ENCODE measurements around the gene PYROXD2. TPM values are rescaled to one million over a fixed set of nuclear protein-coding genes. Genes with fewer than 3 reads are reported as not detected.
"Not testable (repeated sequence)": the region's sequence is repeated elsewhere in the genome, so short reads cannot be mapped to it uniquely, and the experiment has no call there.

The PYROXD2 gene
- polyA plus RNA-seq, 12 donors: 8.1 to 24.8 (median 13.7) TPM; not detected in 2

DNA sequence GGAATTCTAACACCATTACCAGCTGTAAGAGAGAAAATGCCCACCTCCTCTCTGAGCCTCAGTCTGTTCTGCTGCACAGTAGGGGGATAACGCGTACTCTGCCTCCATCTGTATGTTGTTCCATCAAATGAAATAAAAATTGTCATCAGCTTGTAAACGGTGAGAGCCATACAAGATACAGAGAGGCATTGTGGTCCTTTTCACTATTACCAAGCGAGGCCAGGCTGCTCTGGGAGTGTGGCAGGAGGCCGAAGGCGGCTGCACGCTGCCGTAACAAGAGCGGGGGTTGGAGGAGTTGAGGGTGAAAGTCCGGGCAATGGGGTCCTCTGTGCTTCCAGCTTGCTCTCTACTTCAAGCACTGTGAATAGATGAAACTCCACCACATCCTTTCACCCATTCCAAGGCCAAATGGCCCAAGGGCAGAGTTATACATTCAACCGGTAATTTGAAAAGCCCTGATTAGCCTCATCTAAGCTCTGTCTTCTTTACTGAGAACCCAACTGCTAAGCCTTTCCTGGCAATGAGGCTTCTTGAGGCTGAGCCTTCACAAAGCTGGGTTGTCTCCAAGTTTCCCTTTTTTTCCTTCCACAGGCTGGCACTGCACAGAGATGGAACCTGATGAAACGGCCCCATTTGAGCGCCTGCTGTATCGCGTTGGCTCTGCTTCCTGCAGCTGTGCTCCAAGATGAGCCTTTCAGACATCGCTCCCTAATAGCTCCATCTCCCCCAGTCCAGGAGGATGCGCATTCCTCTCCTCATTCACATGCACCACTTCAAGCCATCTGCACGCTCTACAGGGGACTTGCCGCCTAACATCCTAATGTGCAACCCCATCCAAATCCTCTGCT is 47.2 kb downstream of the PYROXD2 start:
- no peak for DNase-seq

DNA sequence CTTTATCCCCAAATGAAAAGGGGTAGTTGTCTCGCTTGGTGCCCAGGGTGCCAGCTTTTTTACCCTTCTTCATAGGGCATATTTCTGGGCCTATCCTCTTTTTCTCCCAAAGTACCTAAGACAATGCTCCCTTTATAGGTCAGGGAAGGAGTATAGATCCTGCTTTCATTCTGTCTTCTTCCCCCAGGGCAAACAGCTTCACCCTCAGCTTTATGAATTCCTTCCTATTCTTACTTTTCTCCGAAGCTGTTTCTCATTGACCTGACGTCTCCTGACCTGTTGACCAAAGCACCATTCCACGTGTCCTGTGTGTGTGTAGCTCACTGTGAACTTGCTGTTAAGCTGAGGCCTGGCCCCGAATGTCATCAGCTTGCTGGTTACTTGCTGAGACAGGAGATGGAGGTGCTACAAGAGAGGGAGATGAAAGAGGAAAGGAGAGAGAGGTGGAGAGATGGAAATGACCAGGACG is 48.9 kb downstream of the PYROXD2 start:
- DNase-seq: no peak

DNA sequence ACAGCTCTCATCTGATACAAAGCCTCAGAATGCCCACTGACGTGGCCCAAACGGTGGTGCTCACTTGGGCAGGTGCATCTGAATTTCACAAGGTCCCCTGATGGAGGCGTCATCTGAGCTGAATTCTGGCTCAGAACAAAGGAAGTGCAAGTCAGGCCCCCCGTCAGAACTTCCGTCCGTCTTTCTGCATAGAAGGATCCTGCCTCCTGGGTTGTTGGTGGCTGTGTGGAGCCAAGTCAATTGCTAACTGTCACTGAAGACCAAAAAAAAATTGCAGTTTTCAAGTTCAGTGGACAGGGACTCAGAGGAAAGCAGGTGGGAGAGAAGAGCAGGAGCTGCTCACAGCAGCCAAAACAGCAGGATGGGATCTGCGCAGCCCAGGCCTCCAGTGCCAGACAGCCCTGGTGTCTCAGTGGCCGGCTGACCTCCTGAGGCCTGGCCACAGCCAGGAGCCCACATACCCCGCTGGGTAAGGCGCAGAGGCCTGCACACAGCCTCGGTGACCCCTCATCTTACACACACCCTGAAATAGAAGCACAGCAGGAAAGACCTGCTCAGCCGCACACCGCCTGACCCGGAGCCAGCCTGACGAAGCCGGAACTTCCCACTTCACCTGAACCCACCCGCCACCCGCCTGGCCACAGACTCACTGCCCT is 49.4 kb downstream of the PYROXD2 start:
- no peak for DNase-seq

DNA sequence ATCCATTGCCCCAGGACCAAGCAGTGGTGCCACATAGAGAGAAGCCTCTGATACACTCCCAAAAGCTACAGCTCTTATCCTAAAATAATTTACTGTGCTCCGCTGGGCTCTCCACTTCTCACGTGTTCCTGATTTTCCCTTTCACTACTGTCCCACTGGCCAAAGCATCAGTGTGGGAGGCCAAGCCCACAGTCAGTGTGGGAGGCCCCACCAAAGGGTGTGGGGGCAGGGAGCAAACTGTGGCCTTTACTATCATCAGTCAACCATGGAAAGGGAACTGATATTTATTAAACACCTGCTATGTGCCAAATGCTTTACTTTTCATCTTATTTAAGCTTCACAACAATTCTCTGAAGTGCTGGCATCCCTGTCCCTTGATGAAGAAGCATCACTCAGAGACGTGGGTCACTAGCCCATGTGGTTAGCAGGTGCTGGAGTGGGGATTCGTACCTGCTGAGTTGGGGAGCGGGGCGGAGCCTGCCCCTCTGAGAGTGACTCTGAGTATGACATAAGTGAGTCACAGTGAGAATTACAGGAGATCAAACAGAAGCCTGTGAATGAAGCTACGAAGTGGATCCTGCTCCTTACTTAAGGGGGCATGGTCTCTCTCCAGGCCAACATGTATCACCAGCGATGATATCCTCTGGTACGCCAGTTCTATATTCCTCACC is 50.4 kb downstream of the PYROXD2 start:
- DNase-seq: no peak

DNA sequence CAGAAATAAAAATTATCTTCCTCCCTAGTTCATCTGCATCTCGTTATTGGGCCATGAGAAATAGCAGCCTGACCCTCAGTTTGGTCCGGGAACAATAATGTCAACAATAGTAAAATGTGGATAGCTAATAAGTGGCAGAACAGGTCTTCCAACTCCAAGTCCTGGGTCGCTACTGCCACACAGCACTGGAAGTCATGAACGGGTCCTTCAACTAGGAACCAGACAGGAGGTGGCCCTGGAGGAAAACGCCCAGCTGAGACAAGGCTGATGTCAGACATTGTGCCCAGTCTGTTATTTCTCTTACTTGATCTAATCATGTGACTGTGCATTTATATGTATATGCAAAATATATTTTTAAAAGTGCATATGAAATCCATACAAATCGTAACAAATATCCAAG is 51.8 kb downstream of the PYROXD2 start:
- DNase-seq: no peak

DNA sequence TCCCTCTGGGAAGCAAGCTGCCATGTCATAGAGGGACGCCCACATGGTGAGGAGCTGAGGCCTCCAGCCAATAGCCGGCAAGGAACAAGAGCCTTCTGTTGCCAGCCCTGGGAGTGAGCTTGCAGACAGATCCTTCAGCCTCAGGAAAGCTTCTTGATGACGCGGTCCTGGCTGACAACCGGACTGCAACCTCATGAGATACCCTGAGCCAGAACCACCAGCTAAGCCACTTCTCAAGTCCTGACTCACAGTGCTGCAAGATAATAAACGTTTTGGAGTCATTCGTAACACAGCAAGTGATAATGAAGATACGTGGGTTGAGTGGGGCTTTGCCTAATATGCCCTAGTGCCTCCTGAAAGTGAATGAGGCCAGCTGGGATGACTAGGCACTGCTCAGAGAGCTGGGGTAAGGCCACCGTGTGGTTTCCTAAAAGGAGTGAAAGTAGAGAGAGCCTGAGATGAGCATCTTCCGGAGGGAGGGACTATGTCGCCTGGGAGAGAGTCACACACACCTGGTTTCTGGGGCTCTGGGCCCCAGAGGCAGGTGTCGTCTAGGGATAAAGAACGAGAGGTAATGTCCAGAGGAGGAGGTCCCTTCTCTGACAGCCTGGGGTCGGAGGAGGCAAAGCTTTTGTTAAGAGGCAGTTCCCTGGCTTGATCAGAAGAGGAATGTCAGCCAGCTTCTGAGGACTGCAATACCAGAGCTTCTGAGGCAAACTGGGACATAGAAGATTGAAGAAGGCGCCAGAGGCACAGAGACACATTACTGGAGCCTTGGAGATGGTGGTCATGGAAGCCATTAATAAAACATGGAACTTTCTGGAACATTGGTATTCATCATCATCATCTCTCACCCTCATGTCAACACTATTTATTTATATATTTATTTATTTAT is 53.6 kb downstream of the PYROXD2 start:
- peak; percentile 49 for DNase-seq

DNA sequence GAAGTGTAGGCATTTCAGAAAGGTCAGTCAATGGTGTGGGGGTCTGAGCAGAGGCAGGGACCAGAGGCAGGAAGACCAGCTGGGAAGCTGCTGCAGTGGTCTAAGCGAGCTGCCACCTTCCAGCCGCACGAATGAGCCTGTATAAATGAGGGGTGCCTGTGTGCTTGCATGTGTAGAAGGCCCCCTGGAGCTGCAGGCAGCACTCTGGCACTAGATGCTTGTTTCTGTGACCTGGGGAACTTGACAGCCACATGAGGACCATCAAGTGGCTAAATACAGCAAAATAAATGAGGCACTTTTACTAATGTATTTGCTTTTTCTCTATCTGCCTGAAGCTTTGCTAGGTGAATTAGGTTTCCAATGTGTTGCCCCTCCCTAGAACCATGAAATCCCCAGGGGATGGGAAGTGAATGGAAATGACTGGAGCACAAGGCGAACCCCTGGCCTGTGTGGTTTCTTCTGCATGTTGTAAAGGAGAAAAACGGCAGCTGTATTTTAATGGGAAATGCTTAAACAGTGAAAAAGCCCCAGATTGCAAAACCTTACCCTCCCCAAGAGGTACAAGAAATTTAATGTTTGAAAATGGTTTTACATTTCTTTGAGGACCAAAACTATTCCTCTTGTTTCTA is 57.7 kb downstream of the PYROXD2 start:
- DNase-seq: no peak

DNA sequence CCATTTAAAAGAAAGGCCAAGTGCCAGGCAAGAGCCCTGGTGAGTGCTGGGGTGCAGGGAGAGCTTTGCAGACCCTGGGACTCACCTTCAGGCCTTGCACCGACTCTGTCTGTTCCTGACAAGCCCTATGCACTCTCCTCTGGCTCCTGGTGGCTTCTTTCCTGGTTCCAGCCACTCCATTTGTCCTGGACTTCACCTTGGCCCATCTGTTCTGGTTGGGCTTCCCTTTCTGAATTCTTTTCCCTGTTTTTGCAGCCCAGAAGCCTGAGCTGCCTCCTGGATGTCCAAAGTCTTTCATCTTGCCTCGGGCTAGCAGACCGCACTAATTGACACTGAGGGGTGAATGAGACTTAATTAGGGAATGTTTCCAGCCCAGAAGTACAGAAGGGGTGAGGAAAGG is 60.5 kb downstream of the PYROXD2 start:
- no peak for DNase-seq

DNA sequence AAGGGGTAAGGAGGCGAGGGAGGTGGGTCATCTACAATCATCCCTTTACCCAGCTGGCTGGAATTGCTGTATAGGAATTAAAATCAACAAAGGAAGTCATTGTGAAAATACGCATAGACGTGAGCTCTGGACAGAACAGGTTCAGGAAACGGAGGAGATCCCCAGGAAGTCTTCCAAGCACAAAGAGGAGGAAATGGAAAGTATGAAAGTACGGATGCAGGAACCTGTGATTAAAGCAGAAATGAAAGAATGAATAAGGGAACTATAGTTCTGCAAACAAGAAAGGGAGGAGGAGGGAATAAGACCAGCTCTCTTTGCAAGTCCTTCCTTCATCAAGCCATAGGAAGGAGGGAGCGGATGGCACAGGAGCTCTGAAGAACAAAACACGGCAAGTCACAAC is 61.8 kb downstream of the PYROXD2 start:
- no peak for DNase-seq

DNA sequence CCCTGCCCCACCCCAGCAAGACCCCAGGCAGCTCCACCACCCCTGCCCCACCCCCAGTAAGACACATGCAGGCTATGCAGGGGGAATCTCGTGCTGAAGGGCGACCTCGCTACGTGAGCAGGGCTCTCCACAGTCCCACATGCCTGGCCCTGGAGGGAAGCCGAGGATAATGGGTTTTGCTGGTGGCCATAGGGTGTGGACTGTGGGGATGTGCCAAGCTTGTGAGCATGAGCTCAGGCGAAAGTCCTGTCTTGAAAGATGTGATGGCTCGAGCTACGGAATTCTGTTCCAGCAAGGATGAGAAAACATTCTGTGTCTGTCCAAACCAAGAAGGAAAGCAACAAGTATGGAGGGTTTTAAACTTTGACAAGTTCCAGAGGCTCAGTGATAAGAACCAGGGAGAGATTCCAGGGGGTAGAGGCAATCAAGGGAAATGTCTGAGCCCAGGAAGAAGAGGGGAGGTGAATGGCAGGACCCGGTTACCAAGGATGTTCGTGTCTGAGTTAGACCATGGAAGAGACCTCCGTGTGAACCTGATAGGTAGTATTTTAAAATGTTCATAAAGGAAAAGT is 63.1 kb downstream of the PYROXD2 start:
- DNase-seq: peak; percentile 46

DNA sequence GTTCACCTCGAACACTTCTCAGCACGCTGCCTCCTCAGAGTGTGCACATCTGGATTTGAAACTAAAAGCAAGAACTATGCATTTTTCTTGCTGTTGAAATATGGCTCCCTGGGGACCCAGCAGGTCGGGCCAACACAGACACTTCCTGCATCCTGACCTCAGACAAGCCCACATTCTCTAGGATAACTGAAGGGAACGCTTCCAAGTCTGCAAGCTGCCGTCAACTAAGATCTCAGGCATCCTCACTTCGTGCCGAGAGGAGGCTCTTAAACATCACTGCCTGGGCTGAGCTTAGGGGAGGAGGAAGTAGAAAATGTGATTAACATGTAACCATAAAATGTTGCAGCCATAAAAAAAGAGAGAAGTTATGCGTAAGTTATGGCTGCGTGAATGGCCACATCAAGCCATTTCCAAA is 65.5 kb downstream of the PYROXD2 start:
- peak; percentile 91 for DNase-seq

DNA sequence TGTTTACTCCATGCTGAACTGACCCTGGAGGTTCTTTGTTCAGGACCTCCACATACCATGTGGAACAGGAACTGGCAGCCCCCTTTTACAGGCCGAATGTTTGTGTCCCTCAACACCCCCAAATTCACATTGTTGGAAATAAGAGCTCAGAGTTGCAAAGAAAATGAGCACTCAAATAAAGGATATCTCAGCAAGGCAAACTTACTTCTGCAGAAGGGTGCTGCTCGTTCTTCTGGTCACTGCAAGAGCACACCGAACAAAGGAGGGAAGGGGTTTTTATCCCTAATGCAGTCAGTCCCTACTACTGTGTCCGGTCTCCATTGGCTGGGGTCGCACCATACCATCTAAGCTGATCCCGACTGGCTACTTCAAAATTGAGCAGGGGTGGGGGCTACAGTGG is 68.1 kb downstream of the PYROXD2 start:
- no peak for DNase-seq

DNA sequence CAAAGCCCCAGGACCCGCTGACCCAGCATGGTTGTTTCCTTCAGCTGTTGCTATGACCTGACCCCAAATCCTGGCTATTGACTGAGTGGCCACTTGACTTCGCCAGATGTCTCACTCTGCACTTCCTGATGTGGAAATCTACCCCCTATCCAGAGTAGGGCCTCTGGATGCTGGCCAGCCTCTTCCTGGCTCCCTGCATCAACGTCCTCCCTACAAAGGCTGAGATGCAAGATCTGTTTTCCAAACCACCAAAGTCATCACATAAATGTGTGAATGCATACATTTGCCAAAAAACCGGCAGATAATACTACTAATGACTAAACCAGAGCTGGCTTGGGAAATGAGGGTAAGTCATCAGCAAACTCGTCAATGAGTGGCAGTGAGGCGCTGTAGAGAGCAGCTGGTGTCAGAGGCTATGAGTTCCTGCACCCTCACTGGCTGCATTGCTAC is 70.4 kb downstream of the PYROXD2 start:
- peak; percentile 51 for DNase-seq

DNA sequence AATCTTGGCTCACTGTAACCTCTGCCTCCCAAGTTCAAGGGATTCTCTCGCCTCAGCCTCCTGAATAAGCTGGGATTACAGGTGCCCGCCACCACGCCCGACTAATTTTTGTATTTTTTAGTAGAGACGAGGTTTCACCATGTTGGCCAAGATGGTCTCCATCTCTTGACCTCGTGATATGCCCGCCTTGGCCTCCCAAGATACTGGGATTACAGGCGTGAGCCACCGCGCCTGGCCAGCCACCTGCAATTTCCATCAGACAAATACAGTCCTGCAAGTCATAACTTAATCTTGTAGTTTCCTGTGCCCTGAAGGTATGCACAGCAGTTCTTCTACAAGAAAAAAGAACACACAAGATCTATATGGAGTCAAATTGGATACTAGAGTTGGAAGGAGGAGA is 73.3 kb downstream of the PYROXD2 start:
- not testable (repeated sequence) for DNase-seq

DNA sequence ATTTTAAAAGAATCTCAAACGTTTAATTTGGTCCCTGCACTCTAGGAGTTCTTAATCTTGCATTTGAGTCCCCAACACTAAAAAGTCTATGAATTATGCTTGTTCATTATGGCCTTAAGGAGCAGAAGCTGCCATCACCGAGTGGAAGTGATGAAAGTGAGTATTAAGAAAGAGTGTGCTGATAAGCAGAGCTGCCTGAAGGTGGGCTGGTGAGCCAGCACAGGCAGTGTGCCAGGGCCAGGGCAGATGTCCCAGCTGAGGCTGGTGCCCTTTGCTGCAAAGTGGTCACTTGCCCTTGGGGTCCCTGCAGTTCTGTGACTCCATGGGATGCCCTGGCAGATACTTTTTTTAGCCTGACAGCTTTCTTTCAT is 74.1 kb downstream of the PYROXD2 start:
- DNase-seq: no peak

DNA sequence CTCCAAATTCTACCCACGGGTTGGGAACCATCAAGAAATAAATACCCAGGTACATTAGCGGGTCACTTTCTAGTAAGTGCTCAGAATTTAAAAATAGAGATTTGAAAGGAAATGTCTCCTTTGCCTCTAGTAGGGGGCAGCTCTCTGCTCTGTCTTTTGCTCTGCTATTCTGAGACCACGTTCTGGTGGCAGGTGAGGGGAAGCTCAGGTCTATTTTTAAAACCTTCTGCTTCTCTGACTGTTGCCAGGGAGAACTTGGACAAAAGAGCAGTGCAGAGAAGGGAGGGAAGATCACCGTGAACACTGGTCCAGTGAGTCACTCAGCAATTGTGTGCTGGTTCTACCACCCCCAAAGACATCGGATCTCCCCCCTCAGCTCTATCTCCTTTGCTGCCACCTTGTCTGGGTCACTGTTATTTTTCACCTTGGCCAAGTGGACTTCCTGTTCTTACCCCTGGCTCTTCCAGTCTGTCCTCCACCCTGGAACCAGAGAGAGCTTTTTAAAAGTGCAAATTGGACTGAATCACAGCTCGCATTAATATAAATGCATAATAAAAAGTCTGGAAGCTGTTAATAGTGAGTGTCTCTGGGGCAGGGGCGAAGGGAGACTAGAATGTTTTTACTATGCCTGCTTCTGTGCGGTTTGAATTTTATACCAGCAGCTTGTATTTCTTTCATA is 74.6 kb downstream of the PYROXD2 start:
- no peak for DNase-seq

DNA sequence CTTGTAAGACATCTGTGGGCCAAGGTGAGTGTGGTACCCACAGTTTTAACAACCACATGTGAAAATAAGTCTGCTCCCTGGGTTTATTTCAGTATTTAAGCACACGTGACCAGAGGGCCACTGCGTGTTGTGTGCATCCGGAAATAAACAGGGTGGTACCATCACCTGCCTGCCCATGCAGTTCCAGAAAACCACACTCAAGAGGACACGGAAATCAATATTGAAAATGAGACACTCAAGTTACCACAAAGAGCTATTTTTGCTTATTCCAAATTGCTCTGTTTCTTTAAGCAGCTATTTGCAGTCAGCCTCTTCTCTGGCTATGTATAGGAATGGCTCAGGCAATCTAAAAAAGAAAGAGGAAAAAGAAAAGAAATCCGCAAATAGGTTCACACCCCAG is 75.2 kb downstream of the PYROXD2 start:
- no peak for DNase-seq

DNA sequence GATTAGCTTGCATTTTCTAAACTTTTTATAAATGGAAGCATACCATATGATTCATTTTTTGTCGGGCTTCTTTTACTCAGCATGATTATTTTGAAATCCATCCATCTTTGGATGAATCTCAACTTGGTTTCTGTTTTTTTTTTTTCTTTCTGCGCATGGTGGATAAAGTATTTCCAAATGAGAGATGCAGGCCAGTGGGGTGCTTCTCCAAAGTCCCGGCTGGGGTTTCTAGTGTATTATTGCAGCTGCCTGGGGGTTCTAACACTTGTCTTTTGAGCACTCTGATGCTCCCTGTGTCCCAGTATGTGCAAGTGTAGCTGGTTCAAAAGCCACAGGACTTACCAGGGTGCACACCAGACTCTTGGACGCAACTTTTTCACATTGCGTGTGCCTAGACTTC is 76.1 kb downstream of the PYROXD2 start:
- DNase-seq: peak; percentile 60

DNA sequence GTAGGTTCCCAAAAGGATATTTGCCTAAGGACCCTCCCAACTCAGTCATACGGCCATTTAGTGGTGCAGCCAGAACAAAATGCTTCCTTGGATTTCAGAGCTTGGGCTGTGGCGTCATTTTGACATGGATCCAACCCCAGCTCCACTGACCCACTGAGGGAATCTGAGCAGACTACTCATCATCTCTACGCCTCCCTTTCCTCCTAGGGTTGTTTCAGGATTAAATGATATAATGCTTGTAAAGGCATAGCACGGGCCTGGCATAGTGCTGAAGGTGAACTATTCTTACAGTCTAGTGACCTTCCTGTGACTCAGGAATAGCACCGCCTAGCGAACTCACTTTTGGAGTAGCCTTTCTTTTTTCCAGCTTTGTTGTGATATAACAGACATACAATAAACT is 76.7 kb downstream of the PYROXD2 start:
- DNase-seq: peak; percentile 76

DNA sequence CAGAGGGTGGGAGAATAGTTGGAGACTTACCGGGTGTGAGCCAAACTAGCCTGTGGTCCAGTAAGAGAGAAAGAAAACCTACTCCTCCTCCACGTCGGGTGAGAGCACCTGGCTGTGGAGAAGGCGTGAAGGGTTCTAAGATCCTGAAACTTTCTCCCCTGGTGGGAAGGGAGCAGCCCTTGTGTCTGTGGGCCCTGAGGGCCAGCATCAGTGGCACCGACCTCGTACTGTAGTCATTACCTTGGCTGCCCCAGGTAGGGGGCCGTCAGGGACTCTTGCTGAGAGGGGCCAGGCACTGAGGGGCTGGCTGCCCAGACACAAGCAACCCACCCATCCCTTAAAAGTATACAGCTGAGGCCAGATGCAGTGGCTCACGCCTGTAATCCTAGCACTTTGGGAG is 77.5 kb downstream of the PYROXD2 start:
- no peak for DNase-seq

Data from muscle of arm (tissue), 12 donors.